Activated T-cell treated with anti-CD3 and anti-CD28 coated beads, Interleukin-2, amount 50 U/mL, for 4 hours (primary cell): ENCODE results near the gene TAF5. TPM values are rescaled to one million over a fixed set of nuclear protein-coding genes. Genes with fewer than 3 reads are reported as not detected.
"Not testable (repeated sequence)": the region's sequence is repeated elsewhere in the genome, so short reads cannot be mapped to it uniquely, and the experiment has no call there.

Experiments used
- ATAC-seq, 2 donors: fragments of 200-7000 bp; cut with Tn5 transposase; one replicate each; pipeline ENCODE4 v1.10.0; 2021
- DNase-seq: peaks from one replicate; pipeline ENCODE4 v3.0.0-alpha.2; 2020
- H3K27me3 Mint-ChIP-seq: one replicate; pipeline ENCODE4 v1.8.0; 2021; ENCODE audit warnings: low read depth, mixed read lengths
- H3K36me3 Mint-ChIP-seq: one replicate; pipeline ENCODE4 v1.8.0; 2022; ENCODE audit warnings: mixed read lengths; ENCODE audit not compliant: insufficient read depth
- H3K4me1 Mint-ChIP-seq: one replicate; pipeline ENCODE4 v1.8.0; 2021; ENCODE audit warnings: low read depth, mixed read lengths
- H3K4me3 Mint-ChIP-seq: one replicate; pipeline ENCODE4 v1.8.0; 2021; ENCODE audit warnings: mild to moderate bottlenecking, moderate library complexity, mixed read lengths
- H3K9me3 Mint-ChIP-seq: one replicate; pipeline ENCODE4 v1.8.0; 2021; ENCODE audit warnings: mixed read lengths
- total RNA-seq, 3 donors: library from RNA; stranded (reverse); gene quantifications; one replicate each; pipeline ENCODE4 v1.2.1, GENCODE V29; 2021

TAF5 gene
- 1 to 10 TPM; 6.9 to 9.6 (median 7.8) TPM for total RNA-seq

DNA sequence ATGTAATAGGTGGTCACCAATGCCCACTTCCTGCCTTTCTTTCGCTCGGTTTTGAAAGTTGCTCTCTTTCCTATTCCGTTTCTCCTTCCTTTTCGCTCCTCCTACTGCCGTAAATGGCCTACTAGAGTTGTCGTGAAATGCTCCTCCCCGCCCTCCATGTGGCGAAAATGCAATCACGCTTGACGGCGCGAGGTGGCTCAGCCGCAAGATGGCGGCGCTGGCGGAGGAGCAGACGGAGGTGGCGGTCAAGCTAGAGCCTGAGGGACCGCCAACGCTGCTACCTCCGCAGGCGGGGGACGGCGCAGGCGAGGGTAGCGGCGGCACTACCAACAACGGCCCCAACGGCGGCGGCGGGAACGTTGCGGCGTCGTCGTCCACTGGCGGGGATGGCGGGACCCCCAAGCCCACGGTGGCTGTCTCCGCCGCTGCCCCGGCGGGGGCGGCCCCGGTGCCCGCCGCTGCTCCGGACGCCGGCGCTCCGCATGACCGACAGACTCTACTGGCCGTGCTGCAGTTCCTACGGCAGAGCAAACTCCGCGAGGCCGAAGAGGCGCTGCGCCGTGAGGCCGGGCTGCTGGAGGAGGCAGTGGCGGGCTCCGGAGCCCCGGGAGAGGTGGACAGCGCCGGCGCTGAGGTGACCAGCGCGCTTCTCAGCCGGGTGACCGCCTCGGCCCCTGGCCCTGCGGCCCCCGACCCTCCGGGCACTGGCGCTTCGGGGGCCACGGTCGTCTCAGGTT is at the start of gene TAF5:
TAF5 (plus strand) TSS at position 195 of the 737 bp plus-strand sequence; CDS start at position 209, 14 bp downstream.
- no peaks in the 10 kb centered on the region for H3K27me3 Mint-ChIP-seq
- peaks cover 2% of the 10 kb centered on the region for H3K36me3 Mint-ChIP-seq
- peaks cover 9% of the 10 kb centered on the region for H3K4me1 Mint-ChIP-seq
- no peaks in the 10 kb centered on the region for H3K9me3 Mint-ChIP-seq
- DNase-seq, result peak; percentile 81
- H3K4me3 Mint-ChIP-seq, result peak within 1 kb of the TSS; percentile 87
- ATAC-seq, result peak; percentile 71 to 76

- H3K4me3 Mint-ChIP-seq, result no peak overlapping the region
- H3K4me1 Mint-ChIP-seq, result no peaks in the 10 kb centered on the region
- DNase-seq, result no peak
- H3K9me3 Mint-ChIP-seq, result no peaks in the 10 kb centered on the region
- no peaks in the 10 kb centered on the region for H3K27me3 Mint-ChIP-seq
- H3K36me3 Mint-ChIP-seq, result peaks cover 9% of the 10 kb centered on the region
- ATAC-seq, result peak in 1 of 2 donors; percentile 38
These were observed 39.9 kb upstream of the TAF5 start for GRCh38 chr10:103327906-103328305.

DNA sequence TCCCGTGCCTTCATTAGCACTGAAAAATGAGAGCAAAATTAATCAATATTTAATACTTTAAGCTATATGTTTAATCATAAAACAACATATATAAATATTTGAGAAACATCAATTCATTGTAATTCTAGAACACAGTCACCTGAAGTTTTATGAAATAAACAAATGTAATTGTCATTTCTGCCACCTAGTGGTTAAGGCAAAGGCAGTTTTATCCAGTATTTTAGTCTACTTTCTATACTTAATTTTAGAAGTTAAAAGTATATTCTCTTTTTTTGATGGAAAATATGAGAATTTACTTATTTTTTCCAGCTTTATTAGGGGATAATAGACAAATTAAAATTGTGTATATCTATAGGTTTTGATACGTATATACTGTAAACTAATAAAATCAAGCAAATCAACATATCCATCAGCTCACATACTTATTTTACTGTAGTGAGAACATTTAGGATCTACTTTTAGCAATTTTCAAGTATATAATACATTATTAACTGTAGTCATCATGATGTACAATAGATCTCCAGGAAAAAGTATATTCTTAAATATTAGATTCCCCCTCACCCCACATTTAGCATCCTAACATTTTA is 33.7 kb upstream of the TAF5 start:
- Mint-ChIP-seq H3K4me3 (no peak overlapping the region), H3K9me3 (no peaks in the 10 kb centered on the region), H3K4me1 (no peaks in the 10 kb centered on the region), H3K36me3 (peaks cover 13% of the 10 kb centered on the region), H3K27me3 (no peaks in the 10 kb centered on the region)
- ATAC-seq (no peak), DNase-seq (no peak)

- Mint-ChIP-seq H3K36me3 (peaks cover 13% of the 10 kb centered on the region), H3K27me3 (no peaks in the 10 kb centered on the region), H3K9me3 (no peaks in the 10 kb centered on the region), H3K4me3 (no peak overlapping the region), H3K4me1 (no peaks in the 10 kb centered on the region)
- DNase-seq (no peak), ATAC-seq (no peak)
These were observed 33.2 kb upstream of the TAF5 start for GRCh38 chr10:103334567-103334966.

GRCh38 chr10:103336370-103336769 is 31.4 kb upstream of the TAF5 start:
- H3K4me1 Mint-ChIP-seq, result no peaks in the 10 kb centered on the region
- ATAC-seq, result no peak
- no peak overlapping the region for H3K4me3 Mint-ChIP-seq
- no peak for DNase-seq
- no peaks in the 10 kb centered on the region for H3K9me3 Mint-ChIP-seq
- H3K36me3 Mint-ChIP-seq, result peaks cover 11% of the 10 kb centered on the region
- no peaks in the 10 kb centered on the region for H3K27me3 Mint-ChIP-seq

- H3K4me1 Mint-ChIP-seq, result peaks cover 9% of the 10 kb centered on the region
- no peaks in the 10 kb centered on the region for H3K9me3 Mint-ChIP-seq
- ATAC-seq, result no peak
- no peaks in the 10 kb centered on the region for H3K27me3 Mint-ChIP-seq
- H3K4me3 Mint-ChIP-seq, result peak overlapping the region; percentile 89
- H3K36me3 Mint-ChIP-seq, result peaks cover 2% of the 10 kb centered on the region
- DNase-seq, result no peak
These were observed 17.6 kb upstream of the TAF5 start for GRCh38 chr10:103350175-103350516.

DNA sequence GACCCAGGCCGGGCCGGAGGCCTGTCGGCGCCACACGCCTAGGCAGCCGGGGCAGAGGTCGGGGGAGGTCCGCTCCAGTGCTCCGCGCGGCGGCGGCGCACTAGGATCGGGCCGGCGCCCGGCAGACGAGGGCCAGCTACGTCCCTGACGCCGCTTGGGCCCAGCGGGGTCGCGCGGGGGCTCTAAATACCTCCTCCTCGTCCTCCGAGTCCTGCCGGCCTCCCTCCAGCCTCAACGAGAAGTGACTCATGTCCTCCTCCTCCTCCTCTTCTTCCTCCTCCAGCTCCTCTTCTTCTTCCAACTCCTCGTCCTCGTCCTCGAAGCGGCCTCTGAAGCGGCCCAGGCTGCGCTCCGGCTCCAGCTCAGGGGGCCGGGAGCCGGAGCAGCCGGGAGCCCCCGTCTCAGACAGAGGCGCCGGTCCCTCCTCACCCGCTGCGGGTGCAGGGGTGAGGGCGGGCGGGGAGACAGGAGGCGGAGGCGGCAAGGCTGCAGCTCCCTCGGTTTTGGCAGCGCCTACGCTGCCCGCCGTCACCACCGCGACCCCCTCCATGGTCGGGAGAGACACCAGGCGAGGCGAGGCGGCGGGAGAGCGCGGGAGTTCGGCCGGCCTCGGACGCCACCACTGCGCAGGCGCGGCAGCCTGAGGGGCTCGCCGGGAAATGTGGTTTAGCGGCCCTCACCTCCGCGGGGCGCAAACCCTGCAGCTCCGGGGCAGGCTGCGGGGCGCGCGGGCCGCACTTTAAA is 17.1 kb upstream of the TAF5 start, which contains the start of gene PCGF6:
PCGF6 (minus strand) TSS at position 624 of the 744 bp plus-strand sequence; CDS start at position 550, 74 bp downstream.
- H3K9me3 Mint-ChIP-seq, result no peaks in the 10 kb centered on the region
- DNase-seq (peak; percentile 54), ATAC-seq (peak; percentile 91 to 95)
- H3K27me3 Mint-ChIP-seq, result no peaks in the 10 kb centered on the region
- peak within 1 kb of the TSS; percentile 89 for H3K4me3 Mint-ChIP-seq
- H3K4me1 Mint-ChIP-seq, result peaks cover 9% of the 10 kb centered on the region
- peaks cover 2% of the 10 kb centered on the region for H3K36me3 Mint-ChIP-seq

DNA sequence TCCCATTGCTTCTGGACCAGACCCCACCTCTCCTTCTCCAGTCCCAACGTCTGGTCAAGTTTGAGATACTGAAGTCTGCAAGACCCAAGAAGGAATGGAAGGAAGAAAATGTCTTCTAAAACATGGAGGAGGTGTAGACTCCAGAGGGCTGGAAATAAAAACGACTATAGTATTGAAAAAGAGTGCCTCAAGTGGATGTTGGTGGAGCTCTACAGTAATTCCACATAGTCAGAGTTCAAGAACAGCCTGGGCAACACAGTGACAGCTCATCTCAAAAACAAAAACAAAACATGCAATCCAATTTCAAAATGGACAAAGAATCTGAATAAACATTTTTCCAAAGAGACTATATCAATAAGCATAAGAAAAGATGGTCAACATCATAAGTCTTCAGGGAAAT is 14.5 kb upstream of the TAF5 start:
- H3K4me3 Mint-ChIP-seq, result no peak overlapping the region
- no peaks in the 10 kb centered on the region for H3K36me3 Mint-ChIP-seq
- H3K27me3 Mint-ChIP-seq, result no peaks in the 10 kb centered on the region
- peaks cover 9% of the 10 kb centered on the region for H3K4me1 Mint-ChIP-seq
- no peaks in the 10 kb centered on the region for H3K9me3 Mint-ChIP-seq
- ATAC-seq (no peak), DNase-seq (no peak)

- not testable (repeated sequence) for H3K27me3 Mint-ChIP-seq, H3K9me3 Mint-ChIP-seq, H3K4me3 Mint-ChIP-seq, DNase-seq, ATAC-seq, H3K36me3 Mint-ChIP-seq, H3K4me1 Mint-ChIP-seq
These were observed 13.2 kb upstream of the TAF5 start for GRCh38 chr10:103354567-103354966.

- ATAC-seq (no peak), DNase-seq (no peak)
- Mint-ChIP-seq H3K4me1 (peaks cover 4% of the 10 kb centered on the region), H3K27me3 (no peaks in the 10 kb centered on the region), H3K4me3 (no peak overlapping the region), H3K9me3 (no peaks in the 10 kb centered on the region), H3K36me3 (no peaks in the 10 kb centered on the region)
These were observed 11.7 kb upstream of the TAF5 start for GRCh38 chr10:103355906-103356599.

GRCh38 chr10:103359493-103359892 is 8.3 kb upstream of the TAF5 start:
- H3K4me3 Mint-ChIP-seq, H3K9me3 Mint-ChIP-seq, H3K27me3 Mint-ChIP-seq, H3K36me3 Mint-ChIP-seq, ATAC-seq, H3K4me1 Mint-ChIP-seq, DNase-seq: not testable (repeated sequence)

GRCh38 chr10:103360791-103361190 is 7.0 kb upstream of the TAF5 start:
- peak; percentile 65 for ATAC-seq
- not testable (repeated sequence) for H3K9me3 Mint-ChIP-seq, DNase-seq, H3K27me3 Mint-ChIP-seq, H3K4me1 Mint-ChIP-seq, H3K4me3 Mint-ChIP-seq, H3K36me3 Mint-ChIP-seq

- ATAC-seq, result no peak
- Mint-ChIP-seq H3K4me1 (peaks cover 9% of the 10 kb centered on the region), H3K4me3 (peak overlapping the region; percentile 86), H3K36me3 (peaks cover 2% of the 10 kb centered on the region), H3K9me3 (no peaks in the 10 kb centered on the region), H3K27me3 (no peaks in the 10 kb centered on the region)
- no peak for DNase-seq
These were observed 396 bp upstream of the TAF5 start for GRCh38 chr10:103367379-103367781.

DNA sequence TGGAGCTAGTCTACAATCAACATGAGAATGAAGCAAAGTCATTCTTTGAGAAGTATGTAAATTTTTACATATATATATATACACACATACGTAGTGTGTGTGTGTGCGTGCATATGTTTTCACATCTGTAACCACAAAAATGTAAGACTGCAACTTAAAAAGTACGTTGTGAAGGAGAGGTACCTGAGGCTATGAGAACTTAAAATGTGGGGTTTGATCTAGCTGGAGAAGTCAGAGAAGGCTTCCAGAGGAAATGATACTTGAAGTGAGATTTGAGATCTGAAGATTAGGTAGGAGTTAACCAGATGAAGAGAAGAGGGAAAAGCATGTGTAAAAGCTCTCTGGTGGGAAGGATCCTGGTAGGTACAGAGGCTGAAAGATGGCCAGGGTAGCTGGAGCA is 5.8 kb downstream of the TAF5 start:
- DNase-seq (no peak), ATAC-seq (peak; percentile 14 to 23)
- H3K4me3 Mint-ChIP-seq, result no peak overlapping the region
- H3K9me3 Mint-ChIP-seq, result no peaks in the 10 kb centered on the region
- H3K4me1 Mint-ChIP-seq, result peaks cover 13% of the 10 kb centered on the region
- no peaks in the 10 kb centered on the region for H3K27me3 Mint-ChIP-seq
- H3K36me3 Mint-ChIP-seq, result peaks cover 17% of the 10 kb centered on the region
